Hepatic stellate cell (primary cell): Measurements from ENCODE around the gene ITGB8.
"Not testable (repeated sequence)": the region's sequence is repeated elsewhere in the genome, so short reads cannot be mapped to it uniquely, and the experiment has no call there.

Experiments used
- DNase-seq: peaks from one replicate; pipeline ENCODE4 v3.0.0; 2011; ENCODE audit warnings: low spot score

Gene ITGB8

GRCh38 chr7:20330239-20330927, at the start of gene ITGB8:
ITGB8 (plus strand) TSS chr7:20330900; CDS start chr7:20331807, 907 bp downstream.
- peak; percentile 79 for DNase-seq

- no peak for DNase-seq
Observed at GRCh38 chr7:20282959-20283358, 47.7 kb upstream of the ITGB8 start.

- no peak for DNase-seq
Observed at GRCh38 chr7:20283385-20283784, 47.3 kb upstream of the ITGB8 start.

GRCh38 chr7:20284003-20284770, 46.5 kb upstream of the ITGB8 start:
- no peak for DNase-seq

GRCh38 chr7:20284771-20285143, 45.9 kb upstream of the ITGB8 start:
- DNase-seq: no peak

GRCh38 chr7:20287317-20287716, 43.4 kb upstream of the ITGB8 start:
- DNase-seq: no peak

GRCh38 chr7:20288036-20288435, 42.7 kb upstream of the ITGB8 start:
- DNase-seq: no peak

GRCh38 chr7:20290505-20291111, 40.1 kb upstream of the ITGB8 start:
- DNase-seq: no peak

- DNase-seq: no peak
Observed at GRCh38 chr7:20293336-20293735, 37.4 kb upstream of the ITGB8 start.

- no peak for DNase-seq
Observed at GRCh38 chr7:20296444-20296843, 34.3 kb upstream of the ITGB8 start.

GRCh38 chr7:20296901-20297300, 33.8 kb upstream of the ITGB8 start:
- DNase-seq: no peak

- DNase-seq: no peak
Observed at GRCh38 chr7:20298486-20298901, 32.2 kb upstream of the ITGB8 start.

GRCh38 chr7:20299145-20299544, 31.6 kb upstream of the ITGB8 start:
- no peak for DNase-seq

- DNase-seq: no peak
Observed at GRCh38 chr7:20299647-20300312, 30.9 kb upstream of the ITGB8 start.

- no peak for DNase-seq
Observed at GRCh38 chr7:20301311-20301939, 29.3 kb upstream of the ITGB8 start.

GRCh38 chr7:20302300-20302699, 28.4 kb upstream of the ITGB8 start:
- not testable (repeated sequence) for DNase-seq

- no peak for DNase-seq
Observed at GRCh38 chr7:20302891-20303290, 27.8 kb upstream of the ITGB8 start.

GRCh38 chr7:20304366-20304765, 26.3 kb upstream of the ITGB8 start:
- DNase-seq: no peak

GRCh38 chr7:20305726-20306125, 25.0 kb upstream of the ITGB8 start:
- no peak for DNase-seq

GRCh38 chr7:20306180-20306946, 24.3 kb upstream of the ITGB8 start:
- no peak for DNase-seq

- DNase-seq: no peak
Observed at GRCh38 chr7:20307119-20307518, 23.6 kb upstream of the ITGB8 start.
